HG03575 (cell line): ENCODE data around the gene GALNT6.
"Not testable (repeated sequence)": the region's sequence is repeated elsewhere in the genome, so short reads cannot be mapped to it uniquely, and the experiment has no call there.

Source experiments
- ATAC-seq: cut with Tn5 transposase; IDR thresholded peaks from one replicate; pipeline ENCODE4 v1.9.1; 2021; ENCODE audit not compliant: unreplicated experiment, insufficient number of reproducible peaks, low FRiP score; ENCODE audit errors: extremely low read depth

Gene GALNT6

DNA sequence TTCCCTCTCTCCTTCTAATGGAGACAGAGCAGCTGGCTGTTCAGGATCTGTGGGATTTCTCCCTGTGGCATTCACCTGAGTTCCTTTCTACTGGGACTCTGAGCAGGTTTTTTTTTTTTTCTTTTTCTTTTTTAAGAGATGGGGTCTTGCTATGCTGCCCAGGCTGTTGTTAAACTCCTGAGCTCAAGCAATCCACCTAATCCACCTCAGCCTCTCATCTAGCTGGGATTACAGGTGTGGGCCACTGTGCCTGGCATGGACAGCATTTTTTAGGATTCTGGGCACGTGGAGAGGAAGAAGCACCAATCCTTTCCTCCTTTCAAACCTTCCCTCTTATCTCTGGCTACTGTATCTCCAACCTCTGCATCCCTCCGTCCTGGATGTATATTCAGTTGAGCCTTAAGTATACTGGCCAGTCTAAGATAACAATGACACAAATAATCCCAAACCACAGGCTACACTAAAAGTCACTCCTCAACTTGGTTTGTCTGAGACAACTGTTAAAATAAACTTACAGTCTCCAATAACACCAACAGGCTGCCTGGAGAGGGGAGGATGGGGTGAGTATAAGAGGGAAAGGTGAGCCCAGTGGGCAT lies 28.4 kb downstream of the GALNT6 start:
- no peak for ATAC-seq

DNA sequence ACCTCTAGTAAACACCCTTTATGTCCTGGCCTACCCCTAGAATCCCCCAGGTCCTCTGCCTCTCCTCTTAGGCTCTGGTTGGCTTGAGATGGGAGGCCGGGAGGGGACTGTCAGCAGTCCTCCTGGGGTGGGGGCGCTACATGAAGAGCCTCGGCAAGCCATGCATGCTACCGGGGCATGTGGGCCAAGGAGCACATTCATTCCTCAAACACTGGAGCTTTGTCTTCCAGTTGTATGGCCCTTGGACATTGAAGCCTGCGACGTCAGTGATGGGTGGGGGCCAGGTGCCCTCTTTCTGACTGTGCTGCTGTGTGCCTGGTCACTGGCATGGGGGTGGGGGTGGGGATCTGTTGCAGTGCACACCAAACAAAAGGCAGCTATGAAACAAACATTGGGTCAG lies 28.9 kb downstream of the GALNT6 start:
- ATAC-seq: no peak

DNA sequence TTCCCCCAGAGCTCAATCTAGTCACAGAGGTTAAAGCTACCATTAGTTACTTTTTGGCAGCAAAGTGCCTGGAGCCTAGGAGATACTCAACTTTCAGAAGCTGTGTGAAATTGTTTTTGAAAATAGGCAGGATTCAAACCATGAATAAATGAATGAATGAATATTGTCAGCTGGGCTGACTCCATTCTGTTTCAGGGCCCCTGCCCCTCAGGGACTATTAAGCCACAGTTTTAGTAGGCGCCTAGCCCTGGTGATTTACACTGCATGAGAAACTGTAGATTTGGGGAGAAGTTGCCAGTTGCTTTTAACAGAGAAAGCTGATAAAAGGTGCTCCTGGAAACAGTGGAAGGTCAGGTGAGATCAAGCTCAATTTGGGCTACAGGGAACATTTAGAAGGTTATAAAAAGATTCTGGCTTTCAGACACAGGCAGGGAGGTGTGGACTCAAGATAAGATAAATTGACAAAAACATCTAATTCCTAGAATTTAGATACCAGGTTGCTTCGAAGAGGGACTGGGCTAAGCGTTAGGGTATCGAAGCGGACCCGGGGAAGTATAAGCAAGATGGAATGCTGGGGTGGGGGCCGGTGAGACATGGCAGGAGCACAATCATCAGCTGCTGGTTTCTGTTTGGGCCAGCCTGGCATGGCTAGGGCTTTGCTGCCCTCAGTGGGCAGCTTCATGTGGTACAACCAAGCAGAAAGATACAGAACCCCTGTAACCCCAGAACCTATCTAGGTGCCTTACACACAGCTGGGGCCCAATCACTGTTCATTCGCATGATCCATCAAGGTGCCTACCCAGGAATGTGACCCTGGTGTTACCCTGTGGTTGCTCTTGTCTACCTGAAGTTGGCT lies 29.8 kb downstream of the GALNT6 start:
- ATAC-seq: no peak

DNA sequence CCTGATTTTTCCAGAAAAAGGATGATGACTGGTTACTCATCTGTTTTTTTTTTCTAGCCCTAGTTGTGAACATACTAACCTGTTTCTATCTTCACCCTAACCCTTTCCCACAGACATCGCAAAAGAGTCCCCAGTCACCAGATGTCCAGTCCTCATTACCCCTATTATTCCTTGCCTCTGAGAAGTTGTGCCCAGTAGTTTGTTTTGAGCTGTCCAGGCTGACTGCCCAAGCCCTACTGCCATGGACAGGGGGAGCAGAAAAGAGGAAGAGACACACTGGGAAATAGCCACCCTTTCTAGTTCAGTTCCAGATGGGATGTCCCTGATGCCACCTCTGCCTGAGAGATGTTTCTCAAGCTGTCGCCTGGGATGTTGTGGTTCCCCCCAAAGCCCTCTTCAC lies 30.9 kb downstream of the GALNT6 start:
- ATAC-seq: no peak

DNA sequence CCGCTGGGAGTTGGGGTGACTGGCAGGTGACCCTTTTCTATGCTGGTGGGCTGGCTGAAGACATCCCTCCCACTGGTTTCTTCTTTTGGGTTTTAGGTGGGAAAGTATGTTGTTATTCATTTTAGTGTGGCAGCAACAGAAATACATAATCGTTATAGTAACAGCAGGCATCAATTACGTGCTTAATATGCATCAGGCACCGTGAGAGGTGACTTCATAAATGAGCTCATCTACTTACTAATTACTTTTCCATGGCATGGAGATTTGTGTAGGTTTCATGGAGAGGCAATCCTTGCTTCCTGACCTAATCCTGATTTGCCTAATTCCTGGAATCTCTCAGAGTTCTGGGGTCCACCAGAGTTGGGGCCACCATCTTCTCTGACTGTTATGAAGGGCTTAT lies 31.4 kb downstream of the GALNT6 start:
- no peak for ATAC-seq

DNA sequence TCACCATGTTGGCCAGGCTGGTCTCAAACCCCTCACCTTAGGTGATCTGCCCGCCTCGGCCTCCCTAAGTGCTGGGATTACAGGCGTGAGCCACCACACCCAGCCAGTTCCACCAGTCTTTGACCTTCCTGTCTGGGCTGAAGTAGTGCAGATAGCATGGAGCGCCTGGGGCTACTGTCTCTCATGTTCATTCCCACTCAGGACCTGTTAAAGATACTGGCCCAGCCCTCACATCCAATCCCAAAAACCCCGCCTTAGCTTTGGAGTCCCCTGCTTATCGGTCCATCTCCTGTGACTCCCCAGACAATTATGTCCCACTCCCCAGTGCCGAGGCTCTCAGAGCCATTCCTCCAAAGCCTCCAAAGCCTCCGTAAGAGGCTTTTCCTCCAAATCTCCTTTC lies 32.7 kb downstream of the GALNT6 start:
- ATAC-seq: no peak

DNA sequence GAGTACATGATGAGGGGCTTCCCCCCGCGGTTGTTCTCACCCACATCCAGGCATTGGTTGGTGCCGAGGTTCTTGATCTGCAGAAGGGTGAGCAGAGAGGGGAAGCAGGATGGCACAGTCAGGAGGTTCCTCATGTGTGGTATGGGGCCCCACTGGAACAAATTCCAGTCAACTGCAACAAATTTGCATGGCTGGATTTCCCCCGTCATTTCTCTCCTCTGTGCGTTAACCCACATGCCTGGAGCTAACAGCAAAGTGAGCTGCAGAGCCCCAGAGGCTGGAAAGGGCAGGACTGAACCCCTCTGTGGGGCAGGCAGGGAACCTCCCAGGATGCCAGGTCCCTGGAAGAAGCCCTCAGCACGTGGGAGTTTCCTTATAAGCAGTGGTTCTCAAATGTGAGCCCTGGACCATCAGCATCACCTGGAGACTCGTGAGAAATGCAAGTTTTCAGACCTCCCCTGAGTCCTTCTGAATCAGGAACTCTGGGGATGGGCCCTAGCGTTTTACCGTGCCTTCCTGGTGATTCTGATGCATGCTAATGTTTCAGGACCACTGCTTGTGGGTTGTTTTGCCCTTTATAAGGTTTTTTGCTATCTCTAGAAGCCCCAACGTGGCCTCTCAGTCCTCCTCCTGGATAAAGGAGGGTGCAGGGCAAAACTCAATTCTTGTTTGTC lies 33.7 kb downstream of the GALNT6 start:
- ATAC-seq: no peak

DNA sequence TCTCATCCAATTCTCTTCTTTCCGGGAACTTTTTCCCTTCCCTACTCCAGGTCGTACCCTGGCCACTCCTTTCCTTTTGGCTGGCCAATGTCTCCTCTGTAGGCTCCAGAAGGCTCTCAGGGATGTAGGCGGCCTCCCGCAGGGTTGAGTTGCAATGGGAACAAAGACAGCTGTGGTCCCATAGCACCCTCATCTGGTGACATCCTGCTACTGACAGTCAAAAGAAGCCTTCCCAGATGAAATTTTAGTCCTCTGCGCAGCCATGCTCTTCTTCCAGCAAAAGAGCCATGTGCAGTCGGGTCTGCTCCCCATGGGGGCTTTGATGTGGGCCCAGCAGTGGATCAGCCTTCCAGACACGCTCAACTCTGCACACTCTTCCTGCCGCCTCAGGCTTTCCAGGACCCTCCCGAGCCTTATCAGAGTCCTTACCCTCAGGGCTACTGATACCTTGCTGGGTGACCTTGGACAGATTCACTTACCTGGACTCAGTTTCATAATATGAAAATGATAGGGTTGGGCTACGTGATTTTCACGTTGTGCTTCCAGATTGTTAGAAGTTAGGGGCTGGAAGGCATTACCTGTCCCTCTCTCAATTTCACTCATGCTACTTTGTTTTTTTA lies 39.2 kb downstream of the GALNT6 start:
- ATAC-seq: no peak

DNA sequence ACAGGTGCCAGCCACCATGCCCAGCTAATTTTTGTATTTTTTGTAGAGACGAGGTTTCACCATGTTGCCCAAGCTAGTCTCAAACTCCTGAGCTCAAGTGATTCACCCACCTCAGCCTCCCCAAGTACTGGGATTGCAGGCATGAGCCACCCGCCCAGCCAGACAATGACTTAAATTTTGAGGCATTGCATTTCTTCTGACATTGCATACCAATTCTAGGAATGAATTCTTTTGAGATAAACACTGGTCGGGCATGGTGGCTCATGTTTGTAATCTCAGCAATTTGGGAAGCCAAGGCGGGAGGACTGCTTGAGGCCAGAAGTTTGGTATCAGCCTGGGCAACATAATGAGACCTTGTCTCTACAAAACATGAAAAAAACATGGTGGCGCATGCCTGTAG lies 42.2 kb downstream of the GALNT6 start:
- no peak for ATAC-seq

DNA sequence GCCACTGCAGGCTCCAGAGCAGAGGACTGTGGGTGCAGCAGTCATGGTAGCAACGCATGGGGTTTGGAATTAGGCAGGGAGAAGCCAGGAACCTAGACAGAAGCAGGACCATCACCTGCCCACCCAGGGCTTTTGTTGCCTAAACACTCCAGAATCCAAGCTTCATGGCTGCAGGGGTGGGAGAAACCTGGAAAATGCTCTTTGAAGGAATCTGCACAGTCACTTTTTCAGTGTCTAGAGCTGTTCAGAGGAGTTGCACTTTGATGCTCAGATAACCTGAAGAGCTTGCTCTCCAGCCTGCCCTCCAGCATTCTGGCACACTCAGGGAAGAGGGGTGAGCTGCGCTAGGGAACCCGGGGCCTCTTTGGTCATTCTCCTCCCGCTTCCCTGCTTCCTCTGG lies 43.1 kb downstream of the GALNT6 start:
- ATAC-seq: no peak

DNA sequence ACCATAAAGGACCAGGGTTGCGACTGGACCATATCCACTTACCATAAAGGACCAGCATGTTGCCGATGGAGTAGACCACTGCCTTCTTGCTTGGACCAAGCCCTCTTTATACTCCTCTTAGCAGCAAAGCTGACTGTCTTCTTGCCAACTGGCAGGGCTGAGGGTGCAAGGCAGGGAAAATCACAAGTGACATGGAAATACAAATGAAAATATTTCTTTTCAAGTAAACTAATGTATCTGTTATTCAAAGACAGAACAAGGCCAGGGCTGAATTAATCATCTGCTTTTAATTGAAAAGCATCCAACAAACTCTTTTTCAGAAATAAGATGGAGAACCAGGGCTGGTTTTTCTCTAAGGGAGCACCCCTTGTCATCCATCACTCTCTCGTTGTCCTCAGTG lies 44.6 kb downstream of the GALNT6 start, which contains the start of gene CELA1:
Gene CELA1 (minus strand): TSS at position 99 of the 400 bp plus-strand sequence. CDS start 41 bp downstream, at position 58.
- ATAC-seq: no peak

DNA sequence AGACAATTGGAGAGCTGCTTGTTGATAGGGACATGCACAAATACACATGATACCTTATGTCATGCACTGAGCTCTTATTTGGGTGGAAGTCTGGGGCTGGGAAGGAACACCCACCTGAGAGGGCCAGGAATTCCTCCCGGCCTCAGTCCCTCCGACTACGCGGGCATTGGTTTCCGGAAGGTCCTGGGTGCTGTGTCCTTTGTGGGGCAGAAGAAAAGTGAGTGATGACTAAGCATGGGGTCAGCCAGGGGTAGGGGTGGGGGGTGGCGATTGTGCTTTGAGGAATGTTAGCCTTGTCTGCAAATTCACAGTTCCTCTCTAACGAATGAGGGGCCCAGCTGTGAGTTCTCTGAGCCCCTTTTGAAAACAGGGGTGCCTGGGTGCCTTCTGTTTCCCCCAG lies 45.5 kb downstream of the GALNT6 start:
- ATAC-seq: no peak

DNA sequence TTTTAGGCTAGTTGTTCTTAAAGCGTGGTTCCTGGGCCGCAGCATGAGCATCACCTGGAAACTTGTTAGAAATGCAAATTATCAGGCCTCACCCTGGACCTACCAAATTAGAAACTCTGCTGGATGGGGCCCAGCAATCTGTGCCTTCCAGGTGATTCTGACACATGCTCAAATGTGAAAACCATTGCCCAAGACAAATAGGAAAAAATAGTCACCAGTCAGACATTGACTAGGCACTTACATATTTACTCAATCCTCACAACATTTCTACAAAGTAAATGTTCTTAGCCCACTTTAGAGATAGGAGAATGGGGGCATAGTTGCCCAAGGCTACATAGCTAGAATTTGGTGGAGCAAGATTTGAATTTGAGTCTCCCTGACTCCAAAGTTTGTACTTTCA lies 48.0 kb downstream of the GALNT6 start:
- ATAC-seq: no peak

DNA sequence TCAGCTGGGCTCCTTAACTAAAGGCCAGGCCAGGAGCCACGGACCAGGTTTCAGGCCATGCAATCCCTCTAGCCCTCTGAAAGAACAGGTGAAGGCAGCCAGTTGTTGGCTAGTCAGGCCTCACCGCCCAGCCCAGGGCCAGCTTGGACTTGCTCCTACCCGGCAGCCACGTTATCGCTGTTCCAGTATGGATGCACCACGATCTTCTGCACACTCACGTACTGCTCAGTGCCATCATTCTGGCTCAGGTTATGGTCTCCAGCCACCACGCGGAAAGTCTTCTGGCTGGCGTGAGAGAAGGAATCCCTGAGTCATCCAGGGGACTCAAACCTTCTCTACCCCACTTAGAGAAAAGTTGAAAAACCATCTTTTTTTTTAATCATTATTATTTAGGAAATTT lies 48.8 kb downstream of the GALNT6 start:
- ATAC-seq: no peak

DNA sequence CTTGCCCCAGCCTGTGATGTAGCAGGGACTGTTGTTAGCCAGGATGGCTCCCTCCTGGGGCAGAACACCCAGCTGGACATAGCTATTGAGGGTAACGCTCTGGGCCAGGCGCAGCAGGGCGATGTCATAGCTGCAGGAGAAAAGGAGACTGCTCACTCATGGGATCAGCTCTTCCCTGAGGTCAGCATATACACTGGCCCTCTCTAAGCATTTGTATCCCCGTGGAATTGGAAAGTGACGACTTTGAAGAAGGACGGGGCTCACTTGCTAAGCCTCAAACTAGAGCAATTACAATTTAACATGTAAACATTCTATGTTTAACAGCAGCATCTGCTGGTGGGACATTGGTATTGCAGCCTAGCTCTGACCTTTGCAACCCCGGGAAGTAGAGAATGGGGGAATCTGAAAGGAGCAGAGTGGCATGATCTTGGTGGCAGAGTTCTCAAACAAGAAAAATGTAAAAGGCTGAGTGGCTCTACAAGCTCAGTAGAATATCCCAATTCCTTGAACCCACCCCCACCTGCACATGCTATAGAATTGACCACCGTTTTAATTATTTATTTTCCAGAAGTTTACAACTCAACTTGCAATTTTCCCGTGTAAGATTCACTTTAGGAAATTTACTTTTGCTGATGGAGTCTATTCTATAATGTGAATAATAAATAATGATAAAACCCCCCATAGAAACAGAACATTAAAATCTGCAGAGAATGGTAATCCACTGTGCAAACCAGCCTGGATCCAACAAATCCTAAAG lies 49.8 kb downstream of the GALNT6 start:
- no peak for ATAC-seq

DNA sequence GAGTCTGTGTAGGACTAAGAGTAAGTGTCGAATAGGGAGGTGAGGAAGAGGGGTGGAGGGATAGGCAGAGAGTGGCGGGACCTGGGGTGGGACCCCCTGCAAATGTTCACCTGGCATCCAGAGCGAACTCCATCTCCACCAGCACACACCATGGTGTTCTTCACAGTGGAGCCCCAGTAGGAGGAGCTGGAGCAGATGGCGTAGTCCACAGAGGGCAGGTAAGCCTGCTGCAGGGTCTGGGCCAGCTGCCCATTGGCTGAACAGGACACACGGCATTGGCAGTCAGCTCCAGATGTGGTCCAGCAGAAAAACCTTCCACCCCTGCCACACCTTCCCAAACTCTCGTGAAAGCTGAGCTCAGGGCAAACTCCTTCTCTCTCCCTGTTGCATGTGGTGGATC lies 51.5 kb downstream of the GALNT6 start:
- ATAC-seq: no peak

DNA sequence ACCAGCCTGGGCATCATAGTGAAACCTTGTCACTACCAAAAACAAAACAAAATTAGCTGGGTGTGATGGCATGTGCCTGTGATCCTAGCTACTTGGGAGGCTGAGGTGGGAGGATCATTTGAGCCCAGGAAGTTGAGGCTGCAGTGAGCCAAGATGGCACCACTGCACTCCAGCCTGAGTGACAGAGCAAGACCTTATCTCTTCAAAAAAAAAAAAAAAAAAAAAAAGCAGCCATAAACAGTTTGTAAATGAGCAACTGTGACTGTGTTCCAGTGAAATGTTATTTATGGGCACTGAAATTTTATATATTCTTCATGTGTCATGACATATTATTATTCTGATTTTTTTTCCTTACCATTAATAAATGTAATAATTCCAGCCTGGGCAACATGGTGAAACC lies 53.9 kb downstream of the GALNT6 start:
- ATAC-seq: not testable (repeated sequence)

DNA sequence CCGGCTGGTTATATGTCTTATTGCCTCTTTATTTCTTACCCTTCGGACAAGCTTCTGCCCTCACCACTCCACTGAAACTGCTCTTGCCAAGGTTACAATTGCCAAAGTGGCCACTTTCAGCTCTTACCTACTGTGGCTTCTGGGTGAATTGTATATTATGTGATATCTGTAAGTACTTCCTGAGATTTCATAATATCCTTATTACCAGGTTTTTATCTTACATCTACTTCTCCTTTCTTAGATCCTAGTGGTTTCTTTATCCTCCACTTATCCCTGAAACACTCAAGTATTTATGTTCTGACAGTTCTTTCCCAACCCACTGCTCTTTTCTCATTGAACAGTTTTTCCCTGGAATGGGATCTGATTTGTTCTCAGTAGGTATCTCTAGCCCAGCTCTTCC lies 55.3 kb downstream of the GALNT6 start:
- no peak for ATAC-seq

DNA sequence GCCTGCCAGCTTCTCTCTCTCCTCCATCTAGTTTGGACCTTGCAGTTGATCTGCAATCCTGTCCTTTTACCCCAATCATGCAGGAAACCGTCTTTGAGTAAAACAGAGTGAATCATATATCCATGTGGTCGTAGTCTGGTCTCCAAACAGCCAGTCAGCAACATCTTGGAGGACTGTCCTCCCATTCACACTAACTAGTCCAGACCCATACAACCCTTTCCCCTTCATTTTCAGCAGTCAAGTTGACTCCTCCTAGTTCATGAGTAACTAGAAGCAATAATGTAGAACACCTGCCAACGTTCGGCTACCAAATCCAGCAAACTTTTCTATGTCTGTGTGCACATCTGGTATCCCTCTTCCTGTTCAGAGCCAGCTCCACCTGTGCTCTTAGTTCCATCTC lies 56.4 kb downstream of the GALNT6 start:
- no peak for ATAC-seq
